Measurements from ENCODE around the gene IL21R. TPM values are rescaled to one million over a fixed set of nuclear protein-coding genes. Genes with fewer than 3 reads are reported as not detected.
"Not testable (repeated sequence)": the region's sequence is repeated elsewhere in the genome, so short reads cannot be mapped to it uniquely, and the experiment has no call there.

IL21R gene
- total RNA-seq, 3 donors from 2014 or later (not counting 1 experiment from before 2014, with no cell fraction given): 24.3 to 45.7 (median 26.5) TPM

DNA sequence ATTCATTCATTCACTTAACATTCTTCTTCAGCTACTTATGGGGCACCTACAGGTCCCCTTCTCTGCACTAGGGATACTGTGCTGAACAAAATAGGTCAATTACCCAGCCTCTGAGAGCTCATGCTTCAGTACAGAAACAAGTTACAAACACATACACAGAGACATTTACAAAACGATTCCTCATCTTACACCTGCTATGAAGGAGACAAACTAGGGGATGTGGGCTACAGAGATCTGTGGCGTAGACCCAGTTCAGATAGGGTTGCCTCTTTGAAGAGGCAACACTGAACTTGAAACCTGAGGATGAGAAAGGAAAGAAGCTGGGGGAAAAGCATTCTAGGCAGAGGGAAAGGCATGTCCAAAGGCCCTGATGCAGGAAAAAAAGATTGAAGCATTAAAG, 5.2 kb downstream of the IL21R start:
- intact Hi-C loops (cut with micrococcal nuclease): no loop called here
- Mint-ChIP-seq H3K36me3 (peaks cover 4% of the 10 kb centered on the region), H3K27me3 (ENCODE audit: low read depth in 2 of 2) (no peaks in the 10 kb centered on the region), H3K4me1 (peaks cover 75 to 82% of the 10 kb centered on the region in 2 donors), H3K9me3 (no peaks in the 10 kb centered on the region), H3K4me3 (peak overlapping the region; percentile 61), H3K27ac (peak overlapping the region; percentile 75 to 91)
- peak overlapping the region; percentile 4 for H3K27ac ChIP-seq (ENCODE audit: low read length)
- peaks cover 9% of the 10 kb centered on the region for H3K36me3 ChIP-seq (ENCODE audit: control insufficient read depth, insufficient read depth, low read length)
- TF ChIP-seq, protein P1, sequence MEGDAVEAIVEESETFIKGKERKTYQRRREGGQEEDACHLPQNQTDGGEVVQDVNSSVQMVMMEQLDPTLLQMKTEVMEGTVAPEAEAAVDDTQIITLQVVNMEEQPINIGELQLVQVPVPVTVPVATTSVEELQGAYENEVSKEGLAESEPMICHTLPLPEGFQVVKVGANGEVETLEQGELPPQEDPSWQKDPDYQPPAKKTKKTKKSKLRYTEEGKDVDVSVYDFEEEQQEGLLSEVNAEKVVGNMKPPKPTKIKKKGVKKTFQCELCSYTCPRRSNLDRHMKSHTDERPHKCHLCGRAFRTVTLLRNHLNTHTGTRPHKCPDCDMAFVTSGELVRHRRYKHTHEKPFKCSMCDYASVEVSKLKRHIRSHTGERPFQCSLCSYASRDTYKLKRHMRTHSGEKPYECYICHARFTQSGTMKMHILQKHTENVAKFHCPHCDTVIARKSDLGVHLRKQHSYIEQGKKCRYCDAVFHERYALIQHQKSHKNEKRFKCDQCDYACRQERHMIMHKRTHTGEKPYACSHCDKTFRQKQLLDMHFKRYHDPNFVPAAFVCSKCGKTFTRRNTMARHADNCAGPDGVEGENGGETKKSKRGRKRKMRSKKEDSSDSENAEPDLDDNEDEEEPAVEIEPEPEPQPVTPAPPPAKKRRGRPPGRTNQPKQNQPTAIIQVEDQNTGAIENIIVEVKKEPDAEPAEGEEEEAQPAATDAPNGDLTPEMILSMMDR (IDR thresholded peaks at IDR 0.05): no peak
- no peak overlapping the region for H3K4me3 ChIP-seq (ENCODE audit: low read length)
- ATAC-seq (no peak), DNase-seq (peak in 1 of 2 donors; percentile 59)
- no peaks in the 10 kb centered on the region for H3K27me3 ChIP-seq (ENCODE audit: control insufficient read depth, insufficient read depth, low read length)
- WGBS (ENCODE audit: insufficient coverage): 50% methylated on average over 1 of the region's 2 CpGs
- H3K4me1 ChIP-seq (ENCODE audit: control insufficient read depth, insufficient read depth, low read length): peaks cover 69% of the 10 kb centered on the region
- no peaks in the 10 kb centered on the region for H3K9me3 ChIP-seq (ENCODE audit: control insufficient read depth, insufficient read depth, low read length)

- Mint-ChIP-seq H3K27me3 (ENCODE audit: low read depth in 2 of 2) (no peaks in the 10 kb centered on the region), H3K36me3 (peaks cover 14% of the 10 kb centered on the region), H3K9me3 (no peaks in the 10 kb centered on the region), H3K4me1 (peaks cover 74 to 78% of the 10 kb centered on the region in 2 donors), H3K27ac (peak overlapping the region; percentile 75 to 91), H3K4me3 (peak overlapping the region; percentile 52)
- Histone ChIP-seq H3K4me3 (ENCODE audit: low read length) (no peak overlapping the region), H3K36me3 (ENCODE audit: control insufficient read depth, insufficient read depth, low read length) (peaks cover 12% of the 10 kb centered on the region), H3K27ac (ENCODE audit: low read length) (peak overlapping the region; percentile 2), H3K27me3 (ENCODE audit: control insufficient read depth, insufficient read depth, low read length) (no peaks in the 10 kb centered on the region), H3K4me1 (ENCODE audit: control insufficient read depth, insufficient read depth, low read length) (peaks cover 59% of the 10 kb centered on the region), H3K9me3 (ENCODE audit: control insufficient read depth, insufficient read depth, low read length) (no peaks in the 10 kb centered on the region)
- intact Hi-C loops (cut with micrococcal nuclease): no loop called here
- TF ChIP-seq, protein P1 (IDR thresholded peaks at IDR 0.05): no peak
- 71% methylated on average over 3 of the region's 3 CpGs for whole genome bisulfite sequencing (ENCODE audit: insufficient coverage)
- ATAC-seq (peak; percentile 51 to 64 (median 53)), DNase-seq (peak in 1 of 2 donors; percentile 62)
These were observed 6.1 kb downstream of the IL21R start for GRCh38 chr16:27408012-27408601.

DNA sequence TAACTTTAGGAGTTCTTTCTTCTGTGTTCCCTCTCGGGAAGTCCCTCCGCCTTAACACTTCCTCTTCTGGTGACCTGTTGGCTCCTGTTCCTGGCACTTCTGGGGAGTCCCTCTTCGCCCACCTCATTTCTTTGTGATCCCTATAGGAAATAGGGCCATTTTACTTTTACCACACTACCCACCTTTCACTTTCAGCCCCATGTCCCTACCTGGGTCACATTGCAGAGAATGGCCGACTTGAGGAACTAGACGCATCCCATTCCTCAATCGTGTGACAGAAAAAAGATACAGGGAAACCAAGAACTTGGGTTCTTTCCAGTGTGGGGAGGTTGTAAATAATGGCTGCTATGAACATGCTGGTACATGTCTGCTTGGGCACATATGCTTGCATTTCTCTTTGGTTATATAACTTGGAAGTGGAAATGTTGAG, 6.6 kb downstream of the IL21R start:
- H3K4me3 ChIP-seq (ENCODE audit: low read length): no peak overlapping the region
- no peaks in the 10 kb centered on the region for H3K9me3 Mint-ChIP-seq
- peak in 1 of 2 donors; percentile 42 for DNase-seq
- peak overlapping the region; percentile 41 for H3K4me3 Mint-ChIP-seq
- H3K27ac Mint-ChIP-seq: peak overlapping the region; percentile 75 to 91
- intact Hi-C loops (cut with micrococcal nuclease): no loop called here
- H3K4me1 ChIP-seq (ENCODE audit: control insufficient read depth, insufficient read depth, low read length): peaks cover 54% of the 10 kb centered on the region
- no peaks in the 10 kb centered on the region for H3K27me3 Mint-ChIP-seq (ENCODE audit: low read depth in 2 of 2)
- TF ChIP-seq, protein P1 (IDR thresholded peaks at IDR 0.05): no peak
- WGBS (ENCODE audit: insufficient coverage): 63% methylated on average over 6 of the region's 6 CpGs
- H3K36me3 ChIP-seq (ENCODE audit: control insufficient read depth, insufficient read depth, low read length): peaks cover 12% of the 10 kb centered on the region
- H3K27me3 ChIP-seq (ENCODE audit: control insufficient read depth, insufficient read depth, low read length): no peaks in the 10 kb centered on the region
- no peak for ATAC-seq
- no peaks in the 10 kb centered on the region for H3K9me3 ChIP-seq (ENCODE audit: control insufficient read depth, insufficient read depth, low read length)
- H3K27ac ChIP-seq (ENCODE audit: low read length): peak overlapping the region; percentile 40
- peaks cover 74 to 78% of the 10 kb centered on the region in 2 donors for H3K4me1 Mint-ChIP-seq
- peaks cover 14% of the 10 kb centered on the region for H3K36me3 Mint-ChIP-seq

DNA sequence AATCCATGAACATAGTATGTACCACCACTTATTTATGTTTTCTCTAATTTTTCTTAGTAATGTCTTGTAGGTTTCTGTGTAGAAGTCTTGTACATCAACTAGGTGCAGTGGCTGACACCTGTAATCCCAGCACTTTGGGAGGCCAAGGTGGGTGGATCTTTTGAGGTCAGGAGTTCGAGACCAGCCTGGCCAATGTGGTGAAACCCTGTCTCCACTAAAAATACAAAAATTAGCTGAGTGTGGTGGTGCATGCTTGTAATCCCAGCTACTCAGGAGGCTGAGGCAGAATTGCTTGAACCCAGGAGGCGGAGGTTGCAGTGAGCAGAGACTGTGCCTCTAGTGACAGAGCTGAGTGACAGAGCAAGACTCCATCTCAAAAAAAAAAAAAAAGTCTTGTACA, 8.0 kb downstream of the IL21R start:
- 71% methylated on average over 2 of the region's 2 CpGs for WGBS (ENCODE audit: insufficient coverage)
- ATAC-seq: not testable (repeated sequence)

More for the DNA sequence above, 8.0 kb downstream of the IL21R start:
- Mint-ChIP-seq H3K27ac (peak overlapping the region in 1 of 2 donors; percentile 76), H3K4me1 (peaks cover 73% of the 10 kb centered on the region in 2 donors), H3K36me3 (peaks cover 14% of the 10 kb centered on the region)
- H3K4me3 ChIP-seq (ENCODE audit: low read length); H3K27me3 Mint-ChIP-seq (ENCODE audit: low read depth in 2 of 2); H3K9me3 Mint-ChIP-seq; intact Hi-C loops (cut with micrococcal nuclease); H3K27me3 ChIP-seq (ENCODE audit: control insufficient read depth, insufficient read depth, low read length); H3K4me3 Mint-ChIP-seq; H3K9me3 ChIP-seq (ENCODE audit: control insufficient read depth, insufficient read depth, low read length); DNase-seq; H3K27ac ChIP-seq (ENCODE audit: low read length): not testable (repeated sequence)
- H3K4me1 ChIP-seq (ENCODE audit: control insufficient read depth, insufficient read depth, low read length): peaks cover 40% of the 10 kb centered on the region
- peaks cover 12% of the 10 kb centered on the region for H3K36me3 ChIP-seq (ENCODE audit: control insufficient read depth, insufficient read depth, low read length)
